Prostate gland (tissue), 2 donors: ENCODE measurements around the gene TNRC18.

Experiments used
- POLR2AphosphoS5 ChIP-seq: sonication (generic); formaldehyde crosslinking; IDR thresholded peaks from one replicate; pipeline ENCODE4 v1.6.1; 2017; ENCODE audit warnings: antibody characterized with exemption
- TF ChIP-seq, protein P1 (sequence below), 4 experiments: fragments of 200-600 bp in 2 of 4; fragments of 450-650 bp in 2 of 4; sonication (generic) in 2 of 4; IDR thresholded peaks; 1 replicate in 3 of 4; 2 replicates in 1 of 4; pipeline ENCODE4 v1.5.1; 2016 to 2019; ENCODE audit warnings: antibody characterized with exemption in 4 of 4, mild to moderate bottlenecking in 2 of 4, moderate library complexity in 2 of 4

DNA sequence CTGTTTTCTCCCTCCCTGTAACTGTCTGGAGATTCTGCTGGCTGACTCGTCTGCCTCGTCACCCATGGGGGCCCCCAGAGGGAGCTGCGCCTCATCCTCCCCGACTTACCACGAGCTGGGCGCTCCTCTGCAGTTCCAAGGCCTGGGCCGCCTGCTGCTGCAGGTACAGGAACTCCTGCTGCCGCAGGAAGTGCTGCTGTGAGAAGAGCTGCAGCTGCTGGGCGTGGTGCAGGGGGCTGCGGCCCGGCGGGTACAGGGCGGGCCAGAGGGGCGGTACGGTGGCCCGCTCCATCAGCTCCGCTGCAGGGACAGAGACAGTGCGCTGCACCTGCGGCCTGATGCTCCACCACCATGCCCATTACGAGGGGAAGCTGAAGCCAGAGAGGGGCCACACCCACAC, 47.7 kb downstream of the TNRC18 start:
- TF ChIP-seq, protein P1, sequence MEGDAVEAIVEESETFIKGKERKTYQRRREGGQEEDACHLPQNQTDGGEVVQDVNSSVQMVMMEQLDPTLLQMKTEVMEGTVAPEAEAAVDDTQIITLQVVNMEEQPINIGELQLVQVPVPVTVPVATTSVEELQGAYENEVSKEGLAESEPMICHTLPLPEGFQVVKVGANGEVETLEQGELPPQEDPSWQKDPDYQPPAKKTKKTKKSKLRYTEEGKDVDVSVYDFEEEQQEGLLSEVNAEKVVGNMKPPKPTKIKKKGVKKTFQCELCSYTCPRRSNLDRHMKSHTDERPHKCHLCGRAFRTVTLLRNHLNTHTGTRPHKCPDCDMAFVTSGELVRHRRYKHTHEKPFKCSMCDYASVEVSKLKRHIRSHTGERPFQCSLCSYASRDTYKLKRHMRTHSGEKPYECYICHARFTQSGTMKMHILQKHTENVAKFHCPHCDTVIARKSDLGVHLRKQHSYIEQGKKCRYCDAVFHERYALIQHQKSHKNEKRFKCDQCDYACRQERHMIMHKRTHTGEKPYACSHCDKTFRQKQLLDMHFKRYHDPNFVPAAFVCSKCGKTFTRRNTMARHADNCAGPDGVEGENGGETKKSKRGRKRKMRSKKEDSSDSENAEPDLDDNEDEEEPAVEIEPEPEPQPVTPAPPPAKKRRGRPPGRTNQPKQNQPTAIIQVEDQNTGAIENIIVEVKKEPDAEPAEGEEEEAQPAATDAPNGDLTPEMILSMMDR (IDR thresholded peaks at IDR 0.05): no peak
- TF ChIP-seq POLR2AphosphoS5: no peak
